Amygdala (tissue), 56 donors: ENCODE results near the gene PCP4.
A peak's percentile ranks its signal among the peaks of the same experiment; 100 is the strongest.
"Not testable (repeated sequence)": the region's sequence is repeated elsewhere in the genome, so short reads cannot be mapped to it uniquely, and the experiment has no call there.

Source experiments
- DNase-seq, 56 donors: peaks; one replicate each; lab custom pipeline; 2025; lab: John Stamatoyannopoulos, UW

PCP4 gene

GRCh38 chr21:39860600-39860999 lies 6.6 kb upstream of the PCP4 start:
- no peak for DNase-seq

- peak in 3 of 56 donors; percentile 2 to 8 (median 3) for DNase-seq
Observed at GRCh38 chr21:39863111-39863510, 4.1 kb upstream of the PCP4 start.

- DNase-seq = no peak
Observed at GRCh38 chr21:39866093-39866492, 1.1 kb upstream of the PCP4 start.

GRCh38 chr21:39869141-39869818 lies 2.0 kb downstream of the PCP4 start:
- DNase-seq = no peak

- DNase-seq = no peak
Observed at GRCh38 chr21:39873687-39874086, 6.4 kb downstream of the PCP4 start.

GRCh38 chr21:39874206-39874605 lies 7.0 kb downstream of the PCP4 start:
- DNase-seq = no peak

- no peak for DNase-seq
Observed at GRCh38 chr21:39874759-39875158, 7.5 kb downstream of the PCP4 start.

GRCh38 chr21:39881661-39882060 lies 14.4 kb downstream of the PCP4 start:
- no peak for DNase-seq

- DNase-seq = no peak
Observed at GRCh38 chr21:39882151-39882838, 15.1 kb downstream of the PCP4 start.

GRCh38 chr21:39882839-39883195 lies 15.6 kb downstream of the PCP4 start:
- no peak for DNase-seq

GRCh38 chr21:39885119-39885848 lies 18.0 kb downstream of the PCP4 start:
- peak in 38 of 56 donors; percentile 8 to 73 (median 32) for DNase-seq

- no peak for DNase-seq
Observed at GRCh38 chr21:39888848-39889247, 21.6 kb downstream of the PCP4 start.

- DNase-seq = no peak
Observed at GRCh38 chr21:39891111-39891510, 23.9 kb downstream of the PCP4 start.

GRCh38 chr21:39891863-39892262 lies 24.6 kb downstream of the PCP4 start:
- not testable (repeated sequence) for DNase-seq

GRCh38 chr21:39900491-39900890 lies 33.3 kb downstream of the PCP4 start:
- DNase-seq = no peak

- DNase-seq = no peak
Observed at GRCh38 chr21:39900911-39901310, 33.7 kb downstream of the PCP4 start.

- DNase-seq = no peak
Observed at GRCh38 chr21:39902986-39903385, 35.7 kb downstream of the PCP4 start.

- DNase-seq = no peak
Observed at GRCh38 chr21:39904457-39904856, 37.2 kb downstream of the PCP4 start.

- DNase-seq = no peak
Observed at GRCh38 chr21:39908265-39908923, 41.2 kb downstream of the PCP4 start.

- DNase-seq = no peak
Observed at GRCh38 chr21:39911286-39912199, 44.3 kb downstream of the PCP4 start.
